Measurements from ENCODE around the gene PTPRJ. TPM values are rescaled to one million over a fixed set of nuclear protein-coding genes. Genes with fewer than 3 reads are reported as not detected.

PTPRJ gene
- total RNA-seq, 1 experiment from 2014 or later, result 12.1 TPM

DNA sequence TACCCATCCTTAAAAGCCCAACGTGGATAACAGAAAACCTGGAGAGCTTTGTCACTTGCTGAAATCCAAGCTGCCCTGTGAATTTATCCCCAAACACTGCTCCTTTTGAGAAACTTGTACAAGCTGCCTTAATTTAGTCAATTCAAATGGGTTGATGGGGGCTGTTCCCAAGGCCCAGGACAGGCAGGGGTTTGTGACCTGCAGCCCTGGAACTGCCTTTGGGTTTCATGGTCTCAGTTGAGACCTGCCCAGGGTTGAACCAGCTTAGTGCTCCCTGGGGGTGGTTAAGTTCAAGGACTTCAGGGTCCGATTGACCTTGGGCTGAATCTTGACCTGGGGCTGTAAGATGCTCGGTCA lies 124.2 kb downstream of the PTPRJ start:
- peaks cover 7% of the 10 kb centered on the region for H3K4me1 ChIP-seq (ENCODE audit: insufficient read depth, low read length, poor library complexity, severe bottlenecking)
- H3K36me3 ChIP-seq (ENCODE audit: insufficient read depth, low read length, poor library complexity, severe bottlenecking), result no peaks in the 10 kb centered on the region
- H3K4me3 ChIP-seq (ENCODE audit: low read depth, low read length, poor library complexity, severe bottlenecking), result no peak overlapping the region
- H3K9me3 ChIP-seq (ENCODE audit: low read depth, low read length, poor library complexity, severe bottlenecking), result no peaks in the 10 kb centered on the region
- intact Hi-C loops (cut with micrococcal nuclease; ENCODE audit: unreplicated experiment), result no loop called here
- H3K27ac ChIP-seq (ENCODE audit: low read depth, low read length, poor library complexity, severe bottlenecking), result no peak overlapping the region
- no peaks in the 10 kb centered on the region for H3K27me3 ChIP-seq (replicated peaks; ENCODE audit: insufficient read depth, low read depth, low read length, poor library complexity)
- CTCF ChIA-PET, result no interaction called here
- POLR2A ChIA-PET (ENCODE audit: low non-redundant PET), result no interaction called here
- DNase-seq (ENCODE audit: low spot score), result no peak
- BruUV-seq (replicated peaks), result no TSS peak
- TF ChIP-seq, protein P1, sequence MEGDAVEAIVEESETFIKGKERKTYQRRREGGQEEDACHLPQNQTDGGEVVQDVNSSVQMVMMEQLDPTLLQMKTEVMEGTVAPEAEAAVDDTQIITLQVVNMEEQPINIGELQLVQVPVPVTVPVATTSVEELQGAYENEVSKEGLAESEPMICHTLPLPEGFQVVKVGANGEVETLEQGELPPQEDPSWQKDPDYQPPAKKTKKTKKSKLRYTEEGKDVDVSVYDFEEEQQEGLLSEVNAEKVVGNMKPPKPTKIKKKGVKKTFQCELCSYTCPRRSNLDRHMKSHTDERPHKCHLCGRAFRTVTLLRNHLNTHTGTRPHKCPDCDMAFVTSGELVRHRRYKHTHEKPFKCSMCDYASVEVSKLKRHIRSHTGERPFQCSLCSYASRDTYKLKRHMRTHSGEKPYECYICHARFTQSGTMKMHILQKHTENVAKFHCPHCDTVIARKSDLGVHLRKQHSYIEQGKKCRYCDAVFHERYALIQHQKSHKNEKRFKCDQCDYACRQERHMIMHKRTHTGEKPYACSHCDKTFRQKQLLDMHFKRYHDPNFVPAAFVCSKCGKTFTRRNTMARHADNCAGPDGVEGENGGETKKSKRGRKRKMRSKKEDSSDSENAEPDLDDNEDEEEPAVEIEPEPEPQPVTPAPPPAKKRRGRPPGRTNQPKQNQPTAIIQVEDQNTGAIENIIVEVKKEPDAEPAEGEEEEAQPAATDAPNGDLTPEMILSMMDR (conservative IDR thresholded peaks at IDR 0.05; ENCODE audit: low read depth, low read length), result no peak
- no peak for TF ChIP-seq EZH2 (IDR thresholded peaks at IDR 0.05; ENCODE audit: borderline replicate concordance, low read depth, low read length, poor library complexity, severe bottlenecking)

DNA sequence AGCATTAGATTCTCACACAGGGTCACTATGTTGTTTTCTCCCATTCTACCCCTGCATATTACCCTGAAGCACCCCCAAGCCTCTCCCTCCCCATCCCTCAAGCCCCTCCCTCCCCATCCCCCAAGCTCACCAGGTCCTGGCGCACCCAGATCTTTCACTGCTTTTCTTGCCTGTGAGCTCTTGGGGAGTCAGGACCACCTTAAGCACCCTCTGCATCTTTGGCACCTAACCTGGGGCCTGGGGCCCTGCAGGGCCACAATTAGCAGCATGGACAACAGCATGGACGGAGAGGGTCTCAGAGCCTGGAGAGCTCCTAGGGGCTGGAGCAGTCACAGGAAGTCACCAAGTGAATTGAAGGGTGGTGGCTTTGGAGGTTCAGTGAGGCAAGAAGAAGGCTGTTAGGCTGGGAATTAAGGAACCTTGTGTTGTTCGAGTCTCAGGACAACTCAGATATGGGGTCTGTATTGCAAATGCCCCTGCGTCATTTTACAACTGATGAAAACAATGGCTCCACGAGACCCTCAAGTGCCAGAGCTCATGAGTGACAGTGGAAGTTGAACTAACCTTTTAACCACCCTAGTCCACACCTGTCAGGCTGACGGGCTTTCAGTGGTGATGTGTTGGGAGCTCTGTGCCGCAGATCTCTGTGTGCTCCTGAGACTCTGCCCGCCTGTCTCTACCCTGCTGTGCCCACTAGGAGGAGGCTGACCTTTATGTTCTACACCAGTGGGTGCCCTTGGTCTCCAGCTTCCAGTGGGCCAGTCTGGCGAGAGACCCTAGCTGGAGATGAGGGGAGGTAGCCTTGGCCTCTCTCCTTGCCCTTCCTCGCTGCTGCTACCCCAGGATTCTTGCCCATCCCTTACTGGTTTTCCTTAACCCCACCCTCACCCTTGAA lies 125.0 kb downstream of the PTPRJ start:
- ChIA-PET POLR2A (ENCODE audit: low non-redundant PET) (interaction anchor here (0.6 kb wide), 1 partner anchor 37 kb away, joined by 7 read pairs; no protein-coding TSS in a partner anchor), CTCF (interaction anchor here (0.6 kb wide), 1 partner anchor 1530 kb away, joined by 5 read pairs; no protein-coding TSS in a partner anchor)
- H3K27ac ChIP-seq (ENCODE audit: low read depth, low read length, poor library complexity, severe bottlenecking), result no peak overlapping the region
- no peaks in the 10 kb centered on the region for H3K27me3 ChIP-seq (replicated peaks; ENCODE audit: insufficient read depth, low read depth, low read length, poor library complexity)
- no peaks in the 10 kb centered on the region for H3K36me3 ChIP-seq (ENCODE audit: insufficient read depth, low read length, poor library complexity, severe bottlenecking)
- intact Hi-C loops (cut with micrococcal nuclease; ENCODE audit: unreplicated experiment), result no loop called here
- TF ChIP-seq, protein P1 (conservative IDR thresholded peaks at IDR 0.05; ENCODE audit: low read depth, low read length), result no peak
- no peak for TF ChIP-seq EZH2 (IDR thresholded peaks at IDR 0.05; ENCODE audit: borderline replicate concordance, low read depth, low read length, poor library complexity, severe bottlenecking)
- H3K4me1 ChIP-seq (ENCODE audit: insufficient read depth, low read length, poor library complexity, severe bottlenecking), result peaks cover 10% of the 10 kb centered on the region
- H3K9me3 ChIP-seq (ENCODE audit: low read depth, low read length, poor library complexity, severe bottlenecking), result no peaks in the 10 kb centered on the region
- no TSS peak for BruUV-seq (replicated peaks)
- no peak for DNase-seq (ENCODE audit: low spot score)
- H3K4me3 ChIP-seq (ENCODE audit: low read depth, low read length, poor library complexity, severe bottlenecking), result no peak overlapping the region

DNA sequence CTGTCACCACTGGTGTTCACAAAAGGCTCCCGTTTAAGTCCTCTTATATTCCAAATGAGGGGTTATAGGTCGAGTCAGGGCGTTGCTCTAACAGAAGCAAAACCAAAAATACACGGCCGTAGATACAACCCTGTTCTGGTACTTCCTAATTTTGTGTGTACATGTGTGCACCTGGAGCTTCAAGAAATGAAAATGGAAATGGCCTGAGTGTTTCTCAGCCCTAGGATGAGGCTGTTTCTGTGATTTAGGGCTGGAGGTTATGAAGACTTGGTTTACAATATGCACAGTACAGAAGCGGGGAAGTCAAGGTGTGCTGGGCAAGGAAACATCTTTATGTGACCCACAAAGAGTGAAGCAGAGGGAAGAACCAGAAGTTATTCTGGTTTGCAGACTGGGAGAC lies 125.8 kb downstream of the PTPRJ start:
- no peaks in the 10 kb centered on the region for H3K36me3 ChIP-seq (ENCODE audit: insufficient read depth, low read length, poor library complexity, severe bottlenecking)
- intact Hi-C loops (cut with micrococcal nuclease; ENCODE audit: unreplicated experiment), result no loop called here
- no TSS peak for BruUV-seq (replicated peaks)
- H3K4me3 ChIP-seq (ENCODE audit: low read depth, low read length, poor library complexity, severe bottlenecking), result no peak overlapping the region
- no peaks in the 10 kb centered on the region for H3K27me3 ChIP-seq (replicated peaks; ENCODE audit: insufficient read depth, low read depth, low read length, poor library complexity)
- ChIA-PET POLR2A (ENCODE audit: low non-redundant PET) (no interaction called here), CTCF (no interaction called here)
- DNase-seq (ENCODE audit: low spot score), result no peak
- H3K4me1 ChIP-seq (ENCODE audit: insufficient read depth, low read length, poor library complexity, severe bottlenecking), result peaks cover 10% of the 10 kb centered on the region
- TF ChIP-seq, protein P1 (conservative IDR thresholded peaks at IDR 0.05; ENCODE audit: low read depth, low read length), result no peak
- no peak for TF ChIP-seq EZH2 (IDR thresholded peaks at IDR 0.05; ENCODE audit: borderline replicate concordance, low read depth, low read length, poor library complexity, severe bottlenecking)
- H3K9me3 ChIP-seq (ENCODE audit: low read depth, low read length, poor library complexity, severe bottlenecking), result no peaks in the 10 kb centered on the region
- H3K27ac ChIP-seq (ENCODE audit: low read depth, low read length, poor library complexity, severe bottlenecking), result no peak overlapping the region

Data from A673 (cell line).